GM21825 (cell line): ENCODE measurements around the gene CHKB.
"Not testable (repeated sequence)": the region's sequence is repeated elsewhere in the genome, so short reads cannot be mapped to it uniquely, and the experiment has no call there.

Experiments
- ATAC-seq: cut with Tn5 transposase; IDR thresholded peaks from one replicate; pipeline ENCODE4 v1.9.1; 2021; ENCODE audit warnings: mild to moderate bottlenecking, moderate library complexity; ENCODE audit not compliant: unreplicated experiment

Gene CHKB

GRCh38 chr22:50612528-50613221, 30.0 kb upstream of the CHKB start:
- no peak for ATAC-seq

- no peak for ATAC-seq
Observed at GRCh38 chr22:50612168-50612527, 29.5 kb upstream of the CHKB start.

- ATAC-seq = no peak
Observed at GRCh38 chr22:50611341-50612060, 28.9 kb upstream of the CHKB start.

GRCh38 chr22:50610581-50610980, 27.9 kb upstream of the CHKB start:
- no peak for ATAC-seq

- ATAC-seq = no peak
Observed at GRCh38 chr22:50610041-50610451, 27.4 kb upstream of the CHKB start.

- no peak for ATAC-seq
Observed at GRCh38 chr22:50609599-50609998, 26.9 kb upstream of the CHKB start.

GRCh38 chr22:50608996-50609395, 26.3 kb upstream of the CHKB start:
- no peak for ATAC-seq

GRCh38 chr22:50608058-50608840, 25.6 kb upstream of the CHKB start:
- not testable (repeated sequence) for ATAC-seq

GRCh38 chr22:50607659-50608020, 25.0 kb upstream of the CHKB start:
- ATAC-seq = no peak

- no peak for ATAC-seq
Observed at GRCh38 chr22:50606946-50607658, 24.5 kb upstream of the CHKB start.

- ATAC-seq = no peak
Observed at GRCh38 chr22:50606165-50606945, 23.7 kb upstream of the CHKB start.

- ATAC-seq = no peak
Observed at GRCh38 chr22:50605613-50606074, 23.0 kb upstream of the CHKB start.

- no peak for ATAC-seq
Observed at GRCh38 chr22:50605002-50605612, 22.5 kb upstream of the CHKB start.

GRCh38 chr22:50604256-50605001, 21.8 kb upstream of the CHKB start:
- no peak for ATAC-seq

- ATAC-seq = no peak
Observed at GRCh38 chr22:50603511-50604255, 21.0 kb upstream of the CHKB start.

GRCh38 chr22:50602338-50602700, 19.7 kb upstream of the CHKB start:
- ATAC-seq = no peak

- ATAC-seq = no peak
Observed at GRCh38 chr22:50601669-50602337, 19.2 kb upstream of the CHKB start.
